Activated naive CD4-positive, alpha-beta T cell treated with anti-CD3 and anti-CD28 coated beads for 36 hours (primary cell): ENCODE results near the gene EIF3A. TPM values are rescaled to one million over a fixed set of nuclear protein-coding genes. Genes with fewer than 3 reads are reported as not detected.
"Not testable (repeated sequence)": the region's sequence is repeated elsewhere in the genome, so short reads cannot be mapped to it uniquely, and the experiment has no call there.

Experiments used
- CTCF ChIA-PET: fragments of 350-600 bp; sonication (Branson Sonifier 250); formaldehyde crosslinking; loops from one replicate; lab custom pipeline; 2021; ENCODE audit warnings: antibody characterized with exemption; lab: Charles Lee
- DNase-seq: peaks from one replicate; pipeline ENCODE4 v3.0.0-alpha.2; 2020
- H3K27ac Mint-ChIP-seq: one replicate; pipeline ENCODE4 v1.8.0; 2021; ENCODE audit warnings: mild to moderate bottlenecking, mixed read lengths
- H3K27me3 Mint-ChIP-seq: one replicate; pipeline ENCODE4 v1.8.0; 2021; ENCODE audit warnings: low read depth, mixed read lengths
- H3K36me3 Mint-ChIP-seq: one replicate; pipeline ENCODE4 v1.8.0; 2021; ENCODE audit warnings: low read depth, mixed read lengths
- H3K4me1 Mint-ChIP-seq: one replicate; pipeline ENCODE4 v1.8.0; 2021; ENCODE audit warnings: low read depth, mixed read lengths
- H3K4me3 Mint-ChIP-seq: one replicate; pipeline ENCODE4 v1.8.0; 2021; ENCODE audit warnings: mild to moderate bottlenecking, moderate library complexity, mixed read lengths
- H3K9me3 Mint-ChIP-seq: one replicate; pipeline ENCODE4 v1.8.0; 2021; ENCODE audit warnings: mixed read lengths
- intact Hi-C: fragments of 100-400 bp; cut with micrococcal nuclease; formaldehyde crosslinking; loops from one replicate; pipeline ENCODE4 v1.15.1; 2023
- total RNA-seq, 2 experiments: library from RNA; stranded (reverse); gene quantifications; one replicate each; pipeline ENCODE4 v1.2.3, GENCODE V29; 2021

Gene EIF3A
- total RNA-seq, 2 experiments from 2014 or later, result 113 to 120 TPM

GRCh38 chr10:119107771-119108170 lies 27.2 kb upstream of the EIF3A start:
- peaks cover 14% of the 10 kb centered on the region for H3K36me3 Mint-ChIP-seq
- CTCF ChIA-PET, H3K27me3 Mint-ChIP-seq, intact Hi-C loops, H3K9me3 Mint-ChIP-seq, DNase-seq, H3K27ac Mint-ChIP-seq, H3K4me3 Mint-ChIP-seq, H3K4me1 Mint-ChIP-seq: not testable (repeated sequence)

- H3K9me3 Mint-ChIP-seq, intact Hi-C loops, H3K27me3 Mint-ChIP-seq, H3K4me3 Mint-ChIP-seq, H3K4me1 Mint-ChIP-seq, H3K27ac Mint-ChIP-seq, DNase-seq: not testable (repeated sequence)
- H3K36me3 Mint-ChIP-seq, result peaks cover 13% of the 10 kb centered on the region
- CTCF ChIA-PET, result interaction anchor here (1.1 kb wide), 1 partner anchor 24 kb away, joined by 5 read pairs; no protein-coding TSS in a partner anchor
Observed at GRCh38 chr10:119107106-119107505, 26.5 kb upstream of the EIF3A start.

DNA sequence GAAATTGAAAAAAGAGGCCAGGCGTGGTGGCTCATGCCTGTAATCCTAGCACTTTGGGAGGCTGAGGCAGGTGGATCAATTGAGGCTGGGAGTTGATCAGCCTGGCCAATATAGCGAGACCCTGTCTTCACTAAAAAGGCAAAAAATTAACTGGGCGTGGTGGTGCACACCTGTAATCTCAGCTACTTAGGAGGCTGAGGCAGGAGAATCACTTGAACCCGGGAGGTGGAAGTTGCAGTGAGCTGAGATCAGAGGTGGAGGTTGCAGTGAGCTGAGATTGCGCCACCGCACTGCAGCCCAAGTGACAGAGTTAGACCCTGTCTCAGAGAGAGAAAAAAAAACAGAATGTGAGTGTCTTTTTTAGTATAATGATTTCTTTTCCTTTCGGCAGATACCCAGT lies 25.3 kb upstream of the EIF3A start:
- H3K36me3 Mint-ChIP-seq, result peaks cover 11% of the 10 kb centered on the region
- not testable (repeated sequence) for H3K9me3 Mint-ChIP-seq, H3K27me3 Mint-ChIP-seq, DNase-seq, H3K27ac Mint-ChIP-seq, H3K4me3 Mint-ChIP-seq, H3K4me1 Mint-ChIP-seq
- intact Hi-C loops, result loop anchor here (1.0 to 2.0 kb wide), 2 partner anchors 9 to 75 kb away; no protein-coding TSS in a partner anchor
- CTCF ChIA-PET, result interaction anchor here (1.1 kb wide), 1 partner anchor 25 kb away, joined by 5 read pairs; no protein-coding TSS in a partner anchor

DNA sequence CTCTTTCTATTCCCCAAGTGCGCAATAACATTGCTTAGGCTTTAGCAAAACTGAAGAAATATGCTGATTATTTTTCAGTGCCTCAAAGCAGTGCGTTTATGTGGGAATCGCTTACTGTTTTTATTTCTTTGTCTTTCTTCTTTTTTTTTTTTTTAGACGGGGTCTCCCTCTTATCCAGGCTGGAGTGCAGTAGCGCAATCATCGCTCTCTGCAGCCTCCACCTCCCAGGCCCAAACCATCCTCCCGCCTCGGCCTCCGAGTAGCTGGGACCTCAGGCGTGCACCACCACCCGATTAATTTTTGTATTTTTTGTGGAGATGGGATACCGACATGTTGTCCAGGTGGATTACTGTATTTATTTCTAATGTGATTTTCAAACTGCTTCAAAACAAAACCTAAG lies 24.5 kb upstream of the EIF3A start:
- Mint-ChIP-seq H3K27ac (no peak overlapping the region), H3K27me3 (no peaks in the 10 kb centered on the region), H3K36me3 (peaks cover 11% of the 10 kb centered on the region), H3K9me3 (no peaks in the 10 kb centered on the region), H3K4me3 (peak overlapping the region; percentile 72), H3K4me1 (peaks cover 6% of the 10 kb centered on the region)
- DNase-seq, result no peak
- CTCF ChIA-PET, result interaction anchor here (1.4 kb wide), 1 partner anchor 11 kb away, joined by 4 read pairs; no protein-coding TSS in a partner anchor
- intact Hi-C loops, result loop anchor here (1.0 to 2.0 kb wide), 2 partner anchors 10 to 74 kb away; no protein-coding TSS in a partner anchor

DNA sequence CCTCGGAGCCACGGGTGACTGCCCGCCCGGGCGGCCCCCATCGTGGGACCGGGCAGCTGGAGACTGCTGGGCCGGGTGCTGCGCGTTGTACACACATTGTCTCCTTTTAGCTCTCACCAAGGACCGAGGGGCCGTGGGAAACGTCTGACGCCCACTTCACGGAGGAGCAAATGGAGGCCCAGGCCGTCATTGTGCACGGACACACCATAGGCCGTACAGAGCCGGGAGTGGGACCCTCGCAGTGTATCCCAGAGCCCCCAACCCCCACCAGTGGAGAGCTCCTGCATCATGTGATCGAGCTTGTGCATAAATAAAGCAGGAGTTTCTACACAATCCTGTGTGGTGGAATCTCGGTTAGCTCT lies 24.0 kb upstream of the EIF3A start:
- H3K4me3 Mint-ChIP-seq, result peak overlapping the region; percentile 72
- H3K36me3 Mint-ChIP-seq, result peaks cover 8% of the 10 kb centered on the region
- H3K27me3 Mint-ChIP-seq, result no peaks in the 10 kb centered on the region
- peak; percentile 9 for DNase-seq
- CTCF ChIA-PET, result interaction anchor here (0.6 to 1.4 kb wide), 3 partner anchors 11 to 36 kb away, joined by 3 to 4 read pairs (median 4); no protein-coding TSS in a partner anchor
- H3K9me3 Mint-ChIP-seq, result no peaks in the 10 kb centered on the region
- H3K4me1 Mint-ChIP-seq, result peaks cover 6% of the 10 kb centered on the region
- intact Hi-C loops, result loop anchor here (1.0 to 2.0 kb wide), 5 partner anchors 11 to 74 kb away; partner anchors contain the start of genes EIF3A and SFXN4
- no peak overlapping the region for H3K27ac Mint-ChIP-seq

DNA sequence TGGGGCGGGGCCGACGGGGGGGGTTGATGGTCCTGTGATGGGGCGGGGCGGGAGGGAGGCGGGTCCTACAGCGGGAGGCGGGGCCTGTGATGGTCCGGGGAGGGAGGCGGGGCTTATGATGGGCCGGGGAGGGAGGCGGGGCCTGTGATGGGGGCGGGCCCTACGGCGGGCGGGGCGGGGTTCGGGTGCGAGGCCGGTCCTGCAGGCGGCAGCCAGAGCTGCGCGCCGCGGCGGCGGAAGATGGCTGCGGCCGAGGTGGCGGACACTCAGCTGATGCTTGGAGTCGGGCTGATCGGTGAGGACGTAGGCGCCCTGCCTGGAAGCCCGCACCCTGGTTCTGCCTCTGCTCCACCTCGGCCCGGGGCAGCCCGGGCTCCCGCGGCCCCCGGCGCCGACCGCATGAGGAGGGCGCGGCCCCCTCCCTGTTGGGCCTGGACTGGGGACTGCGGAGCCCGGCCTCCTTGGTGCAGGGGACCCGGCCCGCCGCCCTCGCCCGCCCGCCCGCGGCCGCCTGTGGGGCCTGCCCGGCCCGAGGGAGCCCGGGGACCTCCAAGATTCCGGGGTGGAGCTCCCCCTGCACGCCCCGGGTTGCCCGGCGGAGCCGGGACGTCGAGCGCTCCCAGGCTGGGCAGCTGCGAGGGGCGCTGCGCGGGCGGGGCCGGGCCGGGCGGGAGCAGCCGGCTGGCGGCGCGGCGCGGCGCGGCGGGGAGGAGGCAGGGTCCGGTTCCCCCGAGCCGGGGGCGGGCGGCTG lies 23.5 kb upstream of the EIF3A start, which contains the start of gene DENND10:
DENND10 (plus strand) TSS at position 211 of the 751 bp plus-strand sequence; CDS start at position 241, 30 bp downstream.
- no peak within 1 kb of the TSS for H3K27ac Mint-ChIP-seq
- H3K4me1 Mint-ChIP-seq, result peaks cover 6% of the 10 kb centered on the region
- H3K9me3 Mint-ChIP-seq, result no peaks in the 10 kb centered on the region
- H3K4me3 Mint-ChIP-seq, result peak within 1 kb of the TSS; percentile 72
- no peaks in the 10 kb centered on the region for H3K27me3 Mint-ChIP-seq
- intact Hi-C loops, result loop anchor here (1.0 to 2.0 kb wide), 4 partner anchors 24 to 73 kb away; partner anchors contain the start of genes EIF3A and SFXN4
- peak; percentile 81 for DNase-seq
- CTCF ChIA-PET, result interaction anchor here (0.6 to 1.4 kb wide), 4 partner anchors 12 to 37 kb away, joined by 3 to 4 read pairs (median 4); no protein-coding TSS in a partner anchor
- peaks cover 5% of the 10 kb centered on the region for H3K36me3 Mint-ChIP-seq

DNA sequence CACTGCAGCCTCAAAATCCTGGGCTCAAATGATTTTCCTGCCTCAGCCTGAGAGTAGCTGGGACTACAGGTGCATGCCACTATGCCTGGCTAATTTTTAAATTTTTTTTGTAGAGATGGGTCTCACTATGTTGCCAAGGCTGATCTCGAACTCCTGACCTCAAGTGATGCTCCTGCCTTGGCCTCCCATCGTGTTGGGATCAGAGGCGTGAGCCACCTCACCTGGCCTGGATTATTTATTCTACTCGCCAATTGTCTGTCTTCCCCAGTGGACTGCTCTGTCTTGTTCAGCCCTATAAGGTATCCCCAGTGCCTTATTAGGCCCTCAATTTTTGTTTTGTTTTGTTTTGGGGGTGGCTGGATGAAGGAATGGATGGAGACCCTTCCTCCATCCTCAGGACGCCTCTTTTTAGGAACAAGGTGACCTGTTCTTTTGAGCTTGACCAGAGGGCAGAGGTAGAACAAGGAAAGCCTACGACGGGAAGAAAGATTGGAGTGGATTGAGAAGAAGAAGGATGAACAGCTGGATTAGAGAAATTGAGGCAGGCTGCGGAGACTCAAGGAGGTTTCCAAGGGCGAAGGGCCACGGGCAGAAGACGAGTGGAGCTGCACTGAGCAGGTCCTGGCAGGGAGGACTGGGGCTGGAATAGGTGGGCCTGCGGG lies 22.8 kb upstream of the EIF3A start:
- H3K27ac Mint-ChIP-seq, result no peak overlapping the region
- H3K4me3 Mint-ChIP-seq, result peak overlapping the region; percentile 68
- intact Hi-C loops, result no loop called here
- CTCF ChIA-PET, result interaction anchor here (1.3 kb wide), 1 partner anchor 35 kb away, joined by 4 read pairs; no protein-coding TSS in a partner anchor
- H3K4me1 Mint-ChIP-seq, result peaks cover 6% of the 10 kb centered on the region
- H3K9me3 Mint-ChIP-seq, result no peaks in the 10 kb centered on the region
- H3K36me3 Mint-ChIP-seq, result peaks cover 5% of the 10 kb centered on the region
- no peaks in the 10 kb centered on the region for H3K27me3 Mint-ChIP-seq
- DNase-seq, result no peak

- Mint-ChIP-seq H3K27me3 (no peaks in the 10 kb centered on the region), H3K4me1 (peaks cover 6% of the 10 kb centered on the region), H3K36me3 (no peaks in the 10 kb centered on the region), H3K9me3 (no peaks in the 10 kb centered on the region), H3K4me3 (no peak overlapping the region), H3K27ac (no peak overlapping the region)
- DNase-seq, result no peak
- CTCF ChIA-PET, result interaction anchor here (0.7 kb wide), 1 partner anchor 19 kb away, joined by 3 read pairs; no protein-coding TSS in a partner anchor
- intact Hi-C loops, result no loop called here
Observed at GRCh38 chr10:119101366-119102098, 20.9 kb upstream of the EIF3A start.

GRCh38 chr10:119100434-119101238 lies 20.0 kb upstream of the EIF3A start:
- no peaks in the 10 kb centered on the region for H3K36me3 Mint-ChIP-seq
- H3K4me1 Mint-ChIP-seq, result peaks cover 10% of the 10 kb centered on the region
- DNase-seq, result no peak
- H3K27me3 Mint-ChIP-seq, result no peaks in the 10 kb centered on the region
- H3K27ac Mint-ChIP-seq, result no peak overlapping the region
- no peaks in the 10 kb centered on the region for H3K9me3 Mint-ChIP-seq
- intact Hi-C loops, result no loop called here
- H3K4me3 Mint-ChIP-seq, result no peak overlapping the region
- CTCF ChIA-PET, result no interaction called here

- CTCF ChIA-PET, result no interaction called here
- no peak for DNase-seq
- peaks cover 5% of the 10 kb centered on the region for H3K4me1 Mint-ChIP-seq
- no peak overlapping the region for H3K4me3 Mint-ChIP-seq
- H3K9me3 Mint-ChIP-seq, result no peaks in the 10 kb centered on the region
- H3K27ac Mint-ChIP-seq, result no peak overlapping the region
- intact Hi-C loops, result no loop called here
- H3K27me3 Mint-ChIP-seq, result no peaks in the 10 kb centered on the region
- H3K36me3 Mint-ChIP-seq, result no peaks in the 10 kb centered on the region
Observed at GRCh38 chr10:119098576-119098975, 18.0 kb upstream of the EIF3A start.
